AG08396 (cell line): ENCODE results near the gene KCNH5.

Source experiments
- DNase-seq: peaks from one replicate; pipeline ENCODE4 v3.0.0; 2012; ENCODE audit warnings: low spot score, mixed read lengths

The KCNH5 gene

DNA sequence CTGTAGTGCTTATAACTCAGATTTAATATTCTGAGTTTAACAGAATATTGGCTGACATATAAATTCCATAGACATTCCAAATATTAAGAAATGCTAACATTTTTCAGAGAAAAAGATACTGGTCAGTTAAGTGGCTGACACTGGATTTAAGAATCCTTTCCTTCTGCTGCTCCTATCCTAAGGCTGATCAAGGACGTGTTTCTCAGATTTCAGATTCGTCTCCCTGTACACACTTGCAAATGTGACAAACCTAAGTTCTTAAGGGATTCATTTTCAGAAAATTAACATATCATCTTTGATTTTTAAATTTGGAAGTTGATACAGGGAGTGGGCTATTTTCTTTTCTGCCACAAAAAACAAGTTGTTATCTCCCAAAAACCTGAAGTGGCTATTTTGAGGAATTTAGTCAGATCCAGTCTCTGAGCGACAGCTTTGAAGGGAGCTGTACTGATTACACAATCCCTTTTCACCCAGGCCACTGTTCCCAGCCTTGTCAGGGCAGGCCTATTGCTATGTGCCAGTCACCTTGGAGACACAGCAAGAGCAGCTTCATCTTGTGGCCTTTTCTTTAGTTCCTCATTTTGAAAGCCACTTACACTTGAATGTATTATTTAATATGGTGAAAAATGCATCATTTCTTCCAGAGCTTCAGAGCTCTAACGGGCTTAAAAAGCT is 370.6 kb downstream of the KCNH5 start:
- no peak for DNase-seq

DNA sequence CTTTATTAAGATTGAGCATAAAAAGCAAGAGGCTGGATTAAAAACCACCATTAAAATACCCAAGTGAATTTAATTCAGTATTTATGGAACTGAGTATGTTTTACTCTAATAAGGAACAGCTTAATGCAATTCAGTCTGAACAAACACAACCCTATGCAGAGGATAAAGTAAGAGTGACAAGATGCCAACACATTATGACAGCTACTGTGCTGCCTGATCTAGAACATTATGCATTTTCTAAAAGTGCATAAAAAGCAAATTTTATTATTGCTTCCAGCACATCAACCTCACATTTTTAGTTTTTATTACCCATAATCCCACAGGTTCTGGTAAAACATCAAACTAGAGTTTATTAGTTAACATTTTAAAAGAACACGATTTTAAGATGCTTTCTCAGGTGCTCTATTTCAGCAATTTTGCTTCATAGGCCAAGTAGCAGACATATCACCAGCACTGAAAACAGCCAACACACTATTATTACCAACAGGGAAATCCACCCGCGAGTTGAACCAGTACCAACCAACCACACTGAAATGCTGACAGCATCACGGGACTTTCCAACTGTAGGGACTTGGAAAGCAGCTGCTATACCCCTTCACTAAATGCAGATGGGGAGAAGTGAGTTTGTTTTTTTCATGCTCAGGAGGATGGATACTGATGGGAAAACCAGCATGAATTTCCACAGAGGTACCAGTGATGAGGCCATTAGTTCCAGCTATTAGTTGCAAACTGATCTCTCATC is 372.1 kb downstream of the KCNH5 start:
- DNase-seq: no peak

- DNase-seq: no peak
These were observed 374.7 kb downstream of the KCNH5 start for GRCh38 chr14:62670526-62670925.

DNA sequence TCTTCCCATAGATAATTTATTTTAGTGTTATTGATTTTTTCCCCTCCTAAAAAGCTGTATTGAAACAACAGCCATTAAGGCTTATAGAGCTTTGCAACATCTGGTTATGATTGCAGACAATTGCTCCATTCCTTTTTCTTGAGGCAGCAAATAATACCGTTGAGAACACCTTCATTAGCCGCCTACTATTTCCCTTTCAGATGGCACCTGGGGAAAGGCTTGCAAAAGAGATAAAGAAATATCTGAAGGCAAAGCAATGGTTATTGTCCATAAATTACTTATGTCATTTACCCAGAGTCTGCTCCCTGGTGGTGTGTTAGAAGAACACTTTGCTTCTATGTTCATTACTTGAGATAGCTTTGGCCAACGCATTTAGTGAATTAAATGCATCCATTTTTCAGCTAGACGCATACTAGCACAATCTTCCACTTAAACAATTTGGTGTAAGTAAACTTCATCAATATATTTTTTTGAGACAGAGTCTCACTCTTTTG is 377.8 kb downstream of the KCNH5 start:
- DNase-seq: no peak

DNA sequence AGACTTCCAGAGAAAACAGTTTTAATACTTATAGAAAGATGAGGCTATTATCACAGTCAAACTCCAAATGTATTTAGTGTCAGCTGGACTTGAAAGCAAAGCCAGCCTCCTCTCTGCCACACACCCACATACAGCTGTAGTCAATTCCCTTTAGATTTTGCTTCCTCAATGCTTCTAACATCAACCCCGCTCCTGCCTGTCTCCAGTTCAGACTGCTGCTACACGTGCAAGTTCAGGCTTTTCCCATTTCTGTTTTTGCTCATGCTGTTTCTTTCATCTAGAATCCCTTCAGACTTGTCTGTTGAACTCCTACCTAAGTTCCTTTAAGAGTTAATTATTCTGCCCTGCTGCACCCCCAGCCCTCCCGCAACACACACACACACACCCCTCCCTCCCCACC is 380.0 kb downstream of the KCNH5 start:
- DNase-seq: no peak

GRCh38 chr14:62663456-62663821 is 381.8 kb downstream of the KCNH5 start:
- no peak for DNase-seq

DNA sequence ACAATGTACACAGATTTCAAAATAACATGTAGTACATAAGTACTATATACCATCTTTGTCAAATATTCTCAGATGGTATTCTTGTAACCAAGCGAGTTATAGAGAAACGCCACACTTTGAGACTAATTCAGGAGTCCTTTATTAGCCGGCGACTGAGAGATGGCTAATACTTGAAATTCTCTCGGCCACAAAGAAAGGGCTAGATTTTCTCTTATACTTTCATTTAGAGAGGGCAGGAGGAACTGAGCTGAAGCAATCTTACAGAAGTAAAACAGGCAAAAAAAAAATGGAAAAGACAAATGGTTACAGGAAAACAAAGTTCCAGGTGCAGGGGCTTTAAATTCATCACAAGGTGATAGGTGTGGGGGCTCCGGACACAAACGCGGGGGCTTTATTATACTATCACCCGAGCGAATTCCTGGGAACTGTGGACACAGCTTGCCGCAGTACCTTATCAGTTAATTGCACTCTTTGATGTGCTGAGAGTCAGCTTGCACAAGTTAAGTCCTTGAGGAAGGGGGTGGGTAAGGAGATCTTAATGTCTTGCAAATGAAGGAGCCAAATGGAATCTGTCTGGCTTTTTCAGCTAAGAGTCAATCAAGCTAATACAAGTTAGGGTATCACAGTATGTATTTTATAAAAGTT is 382.3 kb downstream of the KCNH5 start:
- DNase-seq: no peak

DNA sequence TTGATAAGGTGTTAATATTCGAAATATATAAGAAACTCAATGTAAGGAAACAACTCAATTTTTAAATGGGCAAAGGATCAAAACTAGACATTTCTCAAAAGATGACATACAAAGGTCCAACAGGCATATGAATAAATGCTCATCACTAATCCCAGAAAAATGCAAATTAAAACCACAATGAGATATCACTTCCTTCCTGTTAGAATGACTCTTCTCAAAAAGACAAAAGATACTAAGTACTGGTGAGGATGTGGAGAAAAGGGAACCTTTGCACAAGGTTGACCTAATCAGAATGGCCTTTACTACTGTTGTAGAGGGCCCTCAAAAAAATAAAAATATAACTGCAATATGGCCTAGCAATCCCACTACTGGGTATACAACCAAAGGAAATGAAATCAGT is 383.4 kb downstream of the KCNH5 start:
- no peak for DNase-seq

GRCh38 chr14:62658631-62659030 is 386.6 kb downstream of the KCNH5 start:
- DNase-seq: no peak

DNA sequence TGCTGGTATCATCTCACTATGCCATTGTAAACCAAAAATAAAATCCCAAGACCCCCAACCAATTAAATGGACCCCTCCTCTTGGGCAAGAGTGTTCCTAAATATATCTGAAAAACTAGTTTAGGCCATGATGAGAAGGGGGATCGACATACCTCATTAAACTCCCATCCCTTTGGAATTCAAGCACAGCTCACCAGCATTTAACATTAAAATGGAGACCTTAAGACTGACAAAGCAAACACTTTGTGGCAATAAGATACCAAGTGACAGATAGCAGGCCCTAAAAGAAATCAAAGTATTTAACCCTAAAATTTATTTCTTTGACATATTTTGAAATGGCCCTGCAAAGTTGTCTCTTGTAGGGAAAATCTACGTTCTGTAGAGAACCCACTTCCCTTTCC is 387.9 kb downstream of the KCNH5 start:
- DNase-seq: no peak

DNA sequence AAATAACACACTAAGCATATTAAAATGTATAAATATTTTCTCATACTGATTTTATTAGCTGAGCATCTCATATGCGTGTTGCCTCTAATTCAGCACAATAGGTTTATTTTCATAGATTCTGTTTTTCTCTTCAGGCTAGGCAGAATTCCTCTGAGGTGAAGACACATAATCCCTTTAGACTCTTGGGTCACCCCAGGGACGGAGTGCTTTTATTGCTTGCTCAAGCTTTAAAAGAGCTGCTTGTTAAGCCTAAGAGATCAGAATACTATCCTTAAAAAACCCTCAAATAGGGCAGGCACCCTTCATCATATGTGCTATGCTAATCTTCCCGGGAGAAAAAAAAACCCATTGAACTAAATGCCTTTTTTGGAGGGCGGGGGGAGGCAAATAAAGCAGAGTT is 390.1 kb downstream of the KCNH5 start:
- DNase-seq: no peak

GRCh38 chr14:62654641-62655040 is 390.6 kb downstream of the KCNH5 start:
- DNase-seq: no peak
